Measurements from ENCODE around the gene GLI3.

GLI3 gene

GRCh38 chr7:42115795-42116194 is 121.2 kb downstream of the GLI3 start:
- DNase-seq (ENCODE audit: low read depth), result no peak
- no peak overlapping the region for H3K4me3 ChIP-seq (ENCODE audit: low read length)
- peak; percentile 1 for TF ChIP-seq CTCF (conservative IDR thresholded peaks at IDR 0.05; ENCODE audit: low read depth, low read length)

GRCh38 chr7:42110333-42110732 is 126.7 kb downstream of the GLI3 start:
- TF ChIP-seq CTCF (conservative IDR thresholded peaks at IDR 0.05; ENCODE audit: low read depth, low read length), result no peak
- H3K4me3 ChIP-seq (ENCODE audit: low read length), result no peak overlapping the region
- DNase-seq (ENCODE audit: low read depth), result no peak

- no peak for TF ChIP-seq CTCF (conservative IDR thresholded peaks at IDR 0.05; ENCODE audit: low read depth, low read length)
- H3K4me3 ChIP-seq (ENCODE audit: low read length), result no peak overlapping the region
- no peak for DNase-seq (ENCODE audit: low read depth)
These were observed 128.0 kb downstream of the GLI3 start for GRCh38 chr7:42108803-42109528.

GRCh38 chr7:42107484-42108240 is 129.3 kb downstream of the GLI3 start:
- TF ChIP-seq CTCF (conservative IDR thresholded peaks at IDR 0.05; ENCODE audit: low read depth, low read length), result no peak
- H3K4me3 ChIP-seq (ENCODE audit: low read length), result no peak overlapping the region
- no peak for DNase-seq (ENCODE audit: low read depth)

GRCh38 chr7:42106562-42106961 is 130.4 kb downstream of the GLI3 start:
- H3K4me3 ChIP-seq (ENCODE audit: low read length), result no peak overlapping the region
- no peak for TF ChIP-seq CTCF (conservative IDR thresholded peaks at IDR 0.05; ENCODE audit: low read depth, low read length)
- no peak for DNase-seq (ENCODE audit: low read depth)

GRCh38 chr7:42105554-42106358 is 131.3 kb downstream of the GLI3 start:
- H3K4me3 ChIP-seq (ENCODE audit: low read length), result no peak overlapping the region
- TF ChIP-seq CTCF (conservative IDR thresholded peaks at IDR 0.05; ENCODE audit: low read depth, low read length), result no peak

More at GRCh38 chr7:42105554-42106358, 131.3 kb downstream of the GLI3 start:
- no peak for DNase-seq (ENCODE audit: low read depth)
